Measurements from ENCODE around the gene RAB6B. TPM values are rescaled to one million over a fixed set of nuclear protein-coding genes. Genes with fewer than 3 reads are reported as not detected.

Gene RAB6B
- total RNA-seq, 1 donor from 2014 or later = 43.2 TPM

DNA sequence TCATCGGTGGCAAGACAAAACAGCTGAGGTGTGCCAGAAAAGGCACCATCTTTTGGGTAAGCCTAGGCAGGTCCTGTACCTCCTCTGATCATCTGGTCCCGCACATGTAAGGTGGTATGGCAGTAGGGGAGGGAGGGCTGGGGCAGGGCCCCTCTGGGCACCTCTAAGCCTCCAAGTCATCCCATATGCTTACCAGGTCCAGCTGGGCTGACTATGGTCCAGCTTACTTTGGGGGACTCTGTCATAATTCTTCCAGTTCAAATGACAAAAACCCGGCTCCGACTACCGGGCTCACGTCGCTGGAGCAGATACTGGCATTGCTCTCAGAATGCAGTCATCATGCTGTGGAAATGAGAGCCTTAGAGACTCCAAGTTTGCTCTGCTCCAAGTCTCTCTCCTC, 1.9 kb upstream of the RAB6B start:
- DNase-seq (ENCODE audit: low spot score in 2 of 2) (no peak), FAIRE-seq (no peak)

- peak in 1 of 2 donors; percentile 33 for DNase-seq (ENCODE audit: low spot score in 2 of 2)
- FAIRE-seq = no peak
These were observed 500 bp upstream of the RAB6B start for GRCh38 chr3:133896002-133896761.

DNA sequence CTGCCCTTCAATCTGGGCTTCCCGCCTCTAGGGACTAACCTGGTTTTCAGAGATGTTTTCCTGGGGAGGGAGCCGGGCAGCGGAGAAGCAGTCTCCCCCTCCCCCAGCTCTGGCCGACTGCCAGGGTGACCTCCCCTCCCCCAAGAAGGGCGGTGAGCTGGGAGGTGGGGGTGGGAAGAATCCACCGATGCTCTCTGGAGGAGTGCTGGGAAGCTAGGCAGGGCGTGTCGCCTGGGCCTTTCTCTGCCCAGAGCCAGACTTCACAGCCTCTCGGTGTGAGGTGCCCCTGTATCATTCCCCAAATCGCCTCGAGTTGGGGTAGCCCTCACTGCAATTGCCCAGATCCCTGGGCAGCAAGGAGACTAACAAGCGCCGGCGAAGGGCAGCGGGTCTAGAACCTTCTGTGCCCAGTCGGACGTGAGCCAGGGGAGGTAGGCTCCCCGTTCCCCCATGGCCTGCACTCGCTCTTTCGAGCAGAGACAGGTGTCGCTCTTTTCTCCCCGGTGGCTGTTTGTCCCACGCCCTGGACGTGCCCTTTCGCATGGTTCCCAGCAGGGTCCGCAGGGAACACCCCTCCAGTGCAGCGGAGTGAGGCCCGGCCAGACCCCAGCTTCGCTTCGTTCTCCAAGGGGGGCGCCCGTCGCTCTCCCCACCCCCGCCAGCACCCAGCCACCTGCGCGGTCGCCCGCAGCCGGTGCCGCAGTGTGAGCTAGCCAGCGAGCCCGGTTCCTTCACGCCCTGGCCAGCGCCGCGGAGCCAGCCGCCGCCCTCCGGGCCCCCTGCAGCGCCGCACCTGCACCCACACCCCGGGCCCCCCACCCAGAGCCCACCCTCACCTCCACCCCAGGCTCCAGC, 1.1 kb downstream of the RAB6B start:
- FAIRE-seq = no peak
- no peak for DNase-seq (ENCODE audit: low spot score in 2 of 2)

DNA sequence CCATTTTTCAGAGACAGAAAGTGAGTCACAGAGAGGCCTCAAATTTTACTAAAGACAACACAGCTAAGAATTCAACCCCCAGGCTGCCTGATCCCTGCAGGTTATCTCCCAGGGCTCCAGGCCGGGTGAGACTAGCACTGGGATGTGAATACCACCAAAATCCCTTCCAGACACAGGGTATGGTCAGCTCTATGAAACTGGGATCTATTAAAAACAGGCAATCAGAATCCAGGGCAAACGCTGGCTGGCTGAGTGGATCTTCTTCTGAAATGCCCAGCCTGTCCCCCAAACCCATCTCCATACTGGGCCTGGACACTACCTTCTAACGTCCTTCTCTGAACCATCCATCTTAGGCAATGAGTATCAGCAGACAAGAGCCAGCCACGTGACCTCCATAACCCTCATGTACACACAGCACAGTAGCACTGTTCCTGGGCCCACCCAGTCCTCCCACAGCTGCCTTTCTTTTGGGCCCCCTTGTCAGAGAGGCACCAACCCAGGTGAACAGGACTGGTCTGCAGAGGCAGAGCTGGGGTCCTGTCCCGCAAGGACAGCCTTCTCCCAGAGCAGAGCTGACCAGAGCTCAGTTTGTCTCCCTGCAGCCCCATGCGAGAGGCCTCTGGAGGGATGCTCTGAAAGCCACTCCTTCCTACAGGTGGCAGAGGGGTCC, 1.9 kb downstream of the RAB6B start:
- FAIRE-seq = no peak
- DNase-seq (ENCODE audit: low spot score in 2 of 2) = no peak

- DNase-seq (ENCODE audit: low spot score in 2 of 2) (no peak), FAIRE-seq (no peak)
These were observed 3.0 kb downstream of the RAB6B start for GRCh38 chr3:133892541-133893231.

DNA sequence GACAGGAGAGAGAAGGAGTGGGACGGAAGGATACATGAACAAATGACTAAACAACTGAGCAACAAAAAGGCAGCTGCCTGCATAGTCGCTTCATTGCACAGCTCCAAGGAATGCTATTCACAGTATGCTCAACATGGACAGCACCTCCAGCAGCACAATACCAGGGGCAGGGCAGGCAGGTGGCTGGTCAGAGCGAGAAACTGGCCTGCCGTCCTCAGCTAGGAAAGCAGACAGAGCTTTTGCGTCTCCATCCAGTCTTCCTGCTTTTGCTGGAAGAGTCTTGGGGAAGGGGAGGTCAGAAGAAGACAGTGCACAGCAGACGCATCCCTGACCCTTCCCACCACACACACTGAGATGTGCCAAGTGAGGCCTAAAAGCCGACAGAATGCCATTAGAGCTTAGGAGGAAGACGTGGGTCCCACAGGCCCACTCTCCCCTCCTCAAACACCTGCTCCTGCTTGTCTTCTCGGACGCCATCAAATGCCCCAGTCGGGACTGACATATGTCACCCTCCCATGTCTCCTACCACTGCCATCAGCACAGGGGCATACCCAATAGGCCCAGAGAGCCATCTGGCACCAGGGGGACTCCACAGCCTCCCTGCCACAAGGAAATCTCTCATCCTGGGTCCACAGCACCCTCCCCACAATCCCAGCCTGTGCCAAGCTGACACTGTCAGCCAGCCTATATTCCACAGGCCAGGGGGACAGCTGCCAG, 3.9 kb downstream of the RAB6B start:
- no peak for FAIRE-seq
- DNase-seq (ENCODE audit: low spot score in 2 of 2) = no peak

GRCh38 chr3:133890972-133891644, 4.6 kb downstream of the RAB6B start:
- FAIRE-seq (no peak), DNase-seq (ENCODE audit: low spot score in 2 of 2) (no peak)

GRCh38 chr3:133890037-133890436, 5.6 kb downstream of the RAB6B start:
- DNase-seq (ENCODE audit: low spot score in 2 of 2) = no peak
- FAIRE-seq = no peak

GRCh38 chr3:133888726-133889340, 6.8 kb downstream of the RAB6B start:
- DNase-seq (ENCODE audit: low spot score in 2 of 2) (no peak), FAIRE-seq (no peak)

DNA sequence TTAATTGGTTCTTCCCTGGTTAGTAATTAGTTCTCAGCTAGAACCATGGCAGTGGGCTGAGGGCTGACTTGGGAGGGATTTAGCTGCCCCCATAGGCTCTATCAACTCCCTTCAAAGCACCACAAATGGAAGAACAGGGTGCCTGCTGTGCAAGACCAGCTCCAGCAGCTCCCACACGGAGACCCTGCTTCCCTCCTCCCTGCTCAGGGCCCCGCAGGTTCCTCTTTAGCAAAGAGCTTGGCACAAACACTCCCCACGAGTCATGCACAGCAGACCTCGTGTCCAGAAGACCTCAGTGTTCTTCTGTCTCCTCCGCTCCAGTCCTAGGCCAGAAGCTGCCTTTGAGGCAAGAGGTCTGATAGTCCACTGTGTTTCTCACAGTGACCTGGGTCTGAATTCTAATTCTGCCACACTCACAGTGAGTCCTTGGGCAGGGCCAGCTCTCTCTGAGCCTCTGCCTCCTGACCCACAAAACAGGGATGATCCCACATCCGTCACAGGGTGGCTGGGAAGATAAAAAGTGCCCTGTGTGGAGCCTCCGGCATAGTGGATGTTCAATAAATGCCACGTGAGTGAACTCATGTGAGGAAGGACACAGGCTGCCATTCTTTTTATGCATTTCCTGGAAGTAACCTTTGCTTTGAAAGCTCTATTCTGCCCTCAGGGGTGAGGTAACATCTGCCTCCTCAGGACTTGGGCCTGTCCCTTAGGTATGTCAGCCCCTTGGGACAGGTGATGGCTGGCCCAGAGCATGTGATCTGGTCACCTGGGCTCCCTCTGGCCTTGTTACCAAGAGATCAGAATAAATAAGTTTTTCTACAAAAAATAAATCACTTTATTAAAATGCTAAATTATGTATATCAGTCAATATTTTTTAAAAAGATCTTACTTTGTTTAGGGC, 7.6 kb downstream of the RAB6B start:
- no peak for DNase-seq (ENCODE audit: low spot score in 2 of 2)
- no peak for FAIRE-seq

- DNase-seq (ENCODE audit: low spot score in 2 of 2) (no peak), FAIRE-seq (no peak)
These were observed 8.4 kb downstream of the RAB6B start for GRCh38 chr3:133887074-133887802.

- FAIRE-seq (no peak), DNase-seq (ENCODE audit: low spot score in 2 of 2) (no peak)
These were observed 9.5 kb downstream of the RAB6B start for GRCh38 chr3:133886031-133886722.

DNA sequence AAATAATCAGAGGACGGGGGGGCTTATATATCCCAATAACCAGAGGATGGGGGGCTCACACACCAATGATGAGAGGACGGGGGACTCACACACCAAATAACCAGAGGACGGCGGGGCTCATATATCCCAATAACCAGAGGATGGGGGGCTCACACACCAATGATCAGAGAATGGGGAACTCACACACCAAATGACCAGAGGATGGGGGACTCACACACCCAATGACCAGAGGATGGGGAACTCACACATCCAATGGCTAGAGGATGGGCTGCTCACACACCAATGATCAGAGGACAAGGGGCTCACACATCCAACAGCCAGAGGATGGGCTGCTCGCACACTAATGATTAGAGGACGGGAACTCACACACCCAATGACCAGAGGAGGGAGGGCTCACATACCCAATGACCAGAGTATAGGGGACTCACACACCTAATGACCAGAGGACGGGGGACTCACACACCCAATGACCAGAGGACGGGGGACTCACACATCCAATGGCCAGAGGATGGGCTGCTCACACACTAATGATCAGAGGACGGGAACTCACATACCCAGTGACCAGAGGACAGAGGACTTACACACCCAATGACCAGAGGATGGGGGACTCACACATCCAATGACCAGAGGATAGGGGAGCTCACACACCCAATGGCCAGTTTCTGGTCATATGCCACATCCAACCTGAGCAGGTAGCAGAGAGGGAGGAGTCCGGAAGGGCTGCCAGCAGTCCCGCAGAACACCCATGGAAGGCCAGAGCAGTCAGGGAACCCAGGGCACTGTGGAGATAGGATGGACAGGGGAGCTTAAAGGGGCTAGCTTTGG, 10.6 kb downstream of the RAB6B start:
- FAIRE-seq (no peak), DNase-seq (ENCODE audit: low spot score in 2 of 2) (no peak)

GRCh38 chr3:133884054-133884886, 11.4 kb downstream of the RAB6B start:
- DNase-seq (ENCODE audit: low spot score in 2 of 2) = no peak
- FAIRE-seq = no peak

DNA sequence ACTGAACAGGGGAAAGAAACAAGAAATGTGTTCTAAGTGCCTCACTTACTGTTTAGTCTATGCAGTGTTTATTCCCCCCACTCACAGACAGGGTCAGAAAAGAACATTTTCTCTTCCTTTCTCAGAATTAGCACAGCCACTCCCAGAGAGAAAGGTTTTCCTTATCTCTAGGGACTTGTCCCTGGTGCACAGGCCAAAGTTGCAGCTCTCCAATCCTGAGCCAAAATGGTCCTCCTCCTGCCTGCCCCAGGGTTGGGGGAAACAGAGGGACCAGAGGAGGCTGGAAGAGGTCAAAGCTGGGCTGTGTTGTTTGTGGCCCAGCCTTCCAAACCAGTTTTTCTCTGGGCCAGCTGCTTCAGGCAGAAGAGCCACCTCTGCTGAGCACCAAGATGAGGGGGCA, 12.0 kb downstream of the RAB6B start:
- FAIRE-seq (no peak), DNase-seq (ENCODE audit: low spot score in 2 of 2) (no peak)

Measured in frontal cortex (tissue), 4 donors.